Bronchial epithelial cell (primary cell): ENCODE data around the gene DNM2. TPM values are rescaled to one million over a fixed set of nuclear protein-coding genes. Genes with fewer than 3 reads are reported as not detected.

Experiments used
- DNase-seq: peaks from one replicate; pipeline ENCODE4 v3.0.0-alpha.2; 2010; ENCODE audit warnings: low read depth
- FAIRE-seq: peaks from 2 replicates; lab custom pipeline; 2011; peaks lifted over from hg19 to GRCh38; lab: Jason Lieb, UNC
- H3K27me3 ChIP-seq: 2 replicates; pipeline ENCODE4 v1.5.1; 2011; ENCODE audit warnings: low read length; ENCODE audit not compliant: control insufficient read depth, insufficient read depth
- H3K36me3 ChIP-seq: 2 replicates; pipeline ENCODE4 v1.5.1; 2011; ENCODE audit warnings: low read length; ENCODE audit not compliant: control insufficient read depth, insufficient read depth
- H3K4me3 ChIP-seq: 2 replicates; pipeline ENCODE4 v1.5.1; 2011; ENCODE audit warnings: mild to moderate bottlenecking, low read depth, low read length, control low read depth
- CTCF ChIP-seq: IDR thresholded peaks from 2 replicates; pipeline ENCODE4 v1.5.1; 2011; ENCODE audit warnings: mild to moderate bottlenecking, moderate library complexity, low read length, control low read depth, inconsistent platforms; ENCODE audit not compliant: insufficient read depth, severe bottlenecking
- total RNA-seq: library from RNA; depleted of rRNA; stranded (reverse); fragments of >200 nt; gene quantifications from 2 replicates; pipeline ENCODE4 v1.2.1, GENCODE V29; 2014

The DNM2 gene
- total RNA-seq, 1 donor from 2014 or later: 68.4 TPM

DNA sequence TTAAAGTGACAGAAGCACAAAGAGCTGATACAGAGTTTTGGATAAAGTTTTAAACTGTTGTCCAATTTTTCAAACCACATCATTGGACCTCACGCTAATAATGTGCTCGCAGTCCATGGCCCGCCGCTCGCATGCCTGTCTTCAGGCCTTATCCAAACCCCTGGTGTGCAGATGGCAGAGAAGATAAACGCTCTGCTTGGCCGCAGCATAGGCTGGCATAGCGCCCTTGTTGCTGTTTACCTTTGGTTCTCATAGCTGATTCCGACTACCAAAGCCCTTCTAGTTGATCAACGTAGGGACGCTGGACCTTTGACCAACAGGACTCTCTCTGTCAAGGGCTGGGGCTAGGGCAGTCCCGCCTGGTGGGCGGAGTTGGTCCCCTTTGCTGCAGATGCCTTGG lies 40.1 kb upstream of the DNM2 start:
- peaks cover 58% of the 10 kb centered on the region for H3K36me3 ChIP-seq
- H3K4me3 ChIP-seq: no peak overlapping the region
- no peaks in the 10 kb centered on the region for H3K27me3 ChIP-seq
- DNase-seq (no peak), FAIRE-seq (no peak)
- no peak for TF ChIP-seq CTCF

DNA sequence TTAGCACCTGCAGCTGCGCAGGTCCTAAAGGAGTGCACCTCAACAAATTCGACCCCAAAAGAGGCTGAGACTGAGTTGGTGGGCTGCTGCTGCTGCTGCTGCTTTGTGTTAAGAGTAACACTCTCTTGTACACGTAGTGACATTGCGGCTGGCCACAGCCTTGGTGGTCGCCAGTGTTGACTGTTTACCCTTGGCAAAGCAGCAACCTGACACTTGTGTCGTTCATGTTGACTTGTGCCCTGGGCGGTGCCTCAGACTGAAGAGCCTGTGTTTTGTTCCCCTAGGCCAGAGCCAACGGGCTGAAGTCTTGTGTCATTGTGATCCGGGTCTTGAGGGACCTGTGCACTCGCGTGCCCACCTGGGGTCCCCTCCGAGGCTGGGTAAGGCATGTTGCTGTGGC lies 39.1 kb upstream of the DNM2 start:
- Histone ChIP-seq H3K27me3 (no peaks in the 10 kb centered on the region), H3K36me3 (peaks cover 64% of the 10 kb centered on the region), H3K4me3 (no peak overlapping the region)
- FAIRE-seq (no peak), DNase-seq (no peak)
- TF ChIP-seq CTCF: no peak

GRCh38 chr19:10679743-10680142 lies 38.1 kb upstream of the DNM2 start:
- H3K4me3 ChIP-seq: no peak overlapping the region
- H3K27me3 ChIP-seq: no peaks in the 10 kb centered on the region
- FAIRE-seq (no peak), DNase-seq (no peak)
- no peak for TF ChIP-seq CTCF
- H3K36me3 ChIP-seq: peaks cover 63% of the 10 kb centered on the region

- DNase-seq: no peak
- Histone ChIP-seq H3K27me3 (no peaks in the 10 kb centered on the region), H3K4me3 (no peak overlapping the region), H3K36me3 (peaks cover 64% of the 10 kb centered on the region)
- FAIRE-seq: no peak
- no peak for TF ChIP-seq CTCF
Observed at GRCh38 chr19:10680545-10681135, 37.2 kb upstream of the DNM2 start.

- DNase-seq: no peak
- Histone ChIP-seq H3K27me3 (no peaks in the 10 kb centered on the region), H3K4me3 (no peak overlapping the region), H3K36me3 (peaks cover 66% of the 10 kb centered on the region)
- no peak for FAIRE-seq
- TF ChIP-seq CTCF: no peak
Observed at GRCh38 chr19:10681658-10682057, 36.2 kb upstream of the DNM2 start.
